OCI-LY1 (cell line): ENCODE measurements around the gene USP36.

Experiments used
- CTCF ChIP-seq: fragments of 200-600 bp; sonication (generic), shearing (Covaris generic); IDR thresholded peaks from 2 replicates; pipeline ENCODE4 v1.5.1; 2017; ENCODE audit warnings: mild to moderate bottlenecking, antibody characterized with exemption, low read length, moderate library complexity, mixed read lengths
- EZH2 ChIP-seq: fragments of 200-600 bp; sonication (generic), shearing (Covaris generic); IDR thresholded peaks from 2 replicates; pipeline ENCODE4 v1.8.0; 2017; ENCODE audit warnings: borderline replicate concordance, mixed run types, mild to moderate bottlenecking, antibody characterized with exemption, low read length, moderate library complexity, mixed read lengths

DNA sequence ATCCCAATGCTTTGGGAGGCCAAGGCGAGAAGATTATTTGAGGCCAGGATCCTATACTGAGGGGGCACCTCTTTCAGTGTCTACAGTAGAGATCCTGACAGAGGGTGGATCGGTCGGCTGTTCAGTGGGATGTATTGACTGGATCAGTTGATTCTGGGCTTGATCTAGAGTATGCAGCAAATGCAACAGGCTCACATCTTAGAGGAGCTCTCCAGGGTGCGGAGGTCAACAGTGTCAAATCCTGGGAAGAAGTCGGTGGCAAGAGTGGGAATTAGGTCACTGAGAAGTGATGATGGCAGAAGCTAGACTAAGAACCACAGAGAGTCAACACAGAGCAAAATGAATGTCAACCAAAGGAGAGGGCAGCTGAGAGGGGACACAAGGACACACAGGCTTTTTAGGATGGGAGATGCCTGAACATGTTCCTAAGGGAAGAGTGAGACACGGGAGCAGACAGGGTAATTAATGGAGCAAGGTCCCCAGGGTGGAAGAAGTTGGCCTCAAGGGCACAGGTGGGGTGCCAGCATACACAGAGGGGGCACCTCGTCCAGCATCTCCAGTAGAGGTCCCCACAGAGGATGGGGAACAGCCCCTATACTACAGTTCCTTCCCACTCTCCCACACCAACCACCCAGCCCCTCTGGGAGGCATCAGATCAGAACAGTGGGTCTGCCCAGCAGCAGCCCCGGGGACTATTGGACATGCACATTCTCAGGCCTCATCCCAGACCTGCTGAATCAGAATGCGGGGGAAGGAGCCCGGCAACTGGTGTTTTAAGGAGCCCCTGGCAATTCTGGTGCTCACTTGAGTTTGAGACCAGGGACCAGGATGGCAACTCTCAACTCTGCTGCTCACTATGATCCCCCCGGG is 48.5 kb downstream of the USP36 start:
- TF ChIP-seq CTCF (no peak), EZH2 (no peak)
